Kidney glomerular epithelial cell (primary cell): ENCODE results near the gene CAMKMT.

ENCODE experiments used
- DNase-seq: peaks from one replicate; lab custom pipeline; 2025; lab: John Stamatoyannopoulos, UW

Gene CAMKMT

DNA sequence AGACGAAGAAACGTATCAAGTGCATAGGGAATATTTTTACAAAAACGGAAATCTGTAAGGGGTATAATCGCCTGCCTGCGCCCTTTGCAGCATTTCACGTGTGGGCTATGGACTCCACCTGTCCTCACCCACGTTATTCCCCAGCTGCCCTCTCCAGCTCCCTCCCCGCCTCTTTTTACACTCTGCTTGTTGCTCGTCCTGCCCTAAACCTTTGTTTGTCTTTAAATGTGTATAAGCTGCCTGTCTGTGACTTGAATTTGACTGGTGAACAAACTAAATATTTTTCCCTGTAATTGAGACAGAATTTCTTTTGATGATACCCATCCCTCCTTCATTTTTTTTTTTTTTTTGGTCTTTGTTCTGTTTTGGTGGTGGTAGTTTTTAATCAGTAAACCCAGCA, 410.4 kb downstream of the CAMKMT start:
- no peak for DNase-seq

GRCh38 chr2:44772669-44773378, 411.1 kb downstream of the CAMKMT start:
- no peak for DNase-seq

DNA sequence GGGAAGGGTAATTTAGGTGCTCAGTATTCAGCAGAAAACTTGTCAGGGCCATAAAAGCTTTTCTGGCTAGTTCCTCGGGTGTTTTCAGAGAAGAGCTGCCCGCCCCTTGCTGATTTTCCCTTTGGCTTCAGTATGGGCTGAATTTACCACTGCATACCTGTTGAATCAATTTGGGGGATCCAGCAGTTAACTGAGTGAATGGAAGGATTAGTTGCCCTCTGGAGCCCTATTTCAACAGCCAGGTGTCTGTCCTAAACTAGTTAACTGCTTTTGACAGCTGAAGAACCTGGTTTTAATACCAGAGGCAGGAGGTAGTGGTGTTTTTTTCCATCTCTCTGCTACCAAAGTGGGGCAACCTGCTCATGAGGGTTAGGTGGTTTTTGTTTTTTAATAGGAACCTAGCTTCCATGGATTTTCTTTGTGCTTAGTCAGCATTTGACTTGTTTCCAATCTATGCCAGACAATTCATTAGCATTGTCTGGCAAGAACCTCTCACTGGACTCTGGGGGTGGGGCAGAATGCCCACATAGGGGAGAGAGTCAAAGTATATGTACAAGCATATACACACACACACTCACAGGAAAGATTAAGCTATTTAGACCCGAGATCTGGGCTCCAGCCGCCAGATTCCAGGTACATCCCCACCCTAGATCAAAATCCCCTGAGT, 413.2 kb downstream of the CAMKMT start:
- DNase-seq, result no peak

DNA sequence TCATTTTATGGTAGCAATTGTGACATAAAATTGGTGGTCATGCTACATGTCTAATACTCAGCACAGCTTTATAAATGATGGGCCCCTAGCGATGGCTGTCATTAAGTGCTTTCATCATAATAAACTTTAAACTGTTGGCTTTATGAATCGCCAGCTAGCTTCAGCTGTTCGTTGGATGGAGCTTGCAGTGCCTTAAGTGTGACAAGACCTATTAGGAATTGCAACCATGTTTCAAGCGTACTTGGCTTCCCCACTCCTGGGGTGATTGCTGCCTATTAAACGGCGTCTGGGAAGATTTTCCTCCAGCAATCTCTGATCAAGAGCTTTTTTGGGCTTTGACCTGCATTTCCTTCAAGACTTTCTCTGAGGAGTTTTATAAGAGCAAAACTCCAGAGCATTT, 415.3 kb downstream of the CAMKMT start:
- DNase-seq, result no peak

DNA sequence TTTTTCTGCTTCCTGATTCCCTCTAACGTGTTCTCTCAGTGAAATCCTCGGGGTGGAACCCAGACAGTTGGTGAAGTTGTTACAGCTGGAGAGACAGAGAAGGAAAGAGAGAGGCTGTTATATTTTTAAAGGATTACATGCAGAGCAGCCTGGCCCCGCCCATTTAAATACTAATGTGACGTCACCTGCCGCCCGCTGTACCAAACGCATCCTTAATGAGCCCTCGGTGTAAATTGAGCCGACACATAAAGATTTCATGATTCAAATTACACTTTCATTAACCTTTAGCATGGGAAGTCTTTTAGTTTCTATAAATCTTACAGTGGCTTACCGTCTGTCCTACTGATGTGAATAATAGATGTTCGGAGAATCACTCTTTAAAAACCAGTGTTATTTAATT, 415.8 kb downstream of the CAMKMT start:
- DNase-seq, result no peak

DNA sequence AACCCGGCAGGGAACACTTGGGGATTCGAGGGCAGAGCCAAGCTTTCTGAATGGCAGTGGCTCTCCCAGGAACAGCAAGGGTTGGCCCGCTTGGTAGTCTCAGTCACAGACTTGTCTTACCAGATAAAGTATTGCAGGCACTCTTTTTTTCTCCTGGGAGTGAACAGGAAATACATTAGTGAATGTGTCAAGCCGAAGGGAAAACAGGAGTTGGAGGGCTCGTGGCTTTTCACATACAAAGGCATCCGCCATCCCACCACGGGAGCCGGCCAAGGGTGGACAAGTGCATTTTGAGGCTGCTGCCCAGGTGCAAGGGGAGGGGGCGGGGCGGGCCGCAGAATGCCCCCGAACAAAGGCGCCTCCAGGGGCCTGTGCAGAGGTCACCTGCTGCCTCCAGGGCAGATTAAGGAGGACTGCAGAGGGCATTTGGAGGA, 416.5 kb downstream of the CAMKMT start:
- no peak for DNase-seq

GRCh38 chr2:44778671-44779476, 417.1 kb downstream of the CAMKMT start:
- no peak for DNase-seq

GRCh38 chr2:44779793-44780192, 418.0 kb downstream of the CAMKMT start:
- no peak for DNase-seq

GRCh38 chr2:44780406-44780805, 418.7 kb downstream of the CAMKMT start:
- DNase-seq, result no peak

DNA sequence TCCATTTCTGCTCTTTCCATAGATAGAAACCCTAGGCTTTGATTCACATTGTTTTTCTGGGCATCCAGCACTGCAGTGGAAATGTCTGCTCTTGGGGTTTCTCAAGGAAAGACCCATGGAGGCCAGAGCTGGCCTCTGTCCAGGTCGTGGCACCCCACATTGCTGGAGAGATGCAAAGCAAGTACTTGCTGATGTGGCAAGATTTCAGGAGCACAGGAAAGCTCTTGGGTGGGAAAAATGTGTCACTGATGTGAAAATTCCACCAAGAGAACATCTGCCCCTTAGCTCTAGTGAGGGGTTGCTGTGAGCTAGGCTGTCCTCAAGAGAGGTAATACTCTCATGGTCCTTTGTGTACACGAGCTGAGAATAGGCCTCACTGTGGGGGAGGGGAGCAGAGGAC, 423.7 kb downstream of the CAMKMT start:
- no peak for DNase-seq

- DNase-seq, result peak; percentile 35
Measured at GRCh38 chr2:44786045-44786816, 424.5 kb downstream of the CAMKMT start.

DNA sequence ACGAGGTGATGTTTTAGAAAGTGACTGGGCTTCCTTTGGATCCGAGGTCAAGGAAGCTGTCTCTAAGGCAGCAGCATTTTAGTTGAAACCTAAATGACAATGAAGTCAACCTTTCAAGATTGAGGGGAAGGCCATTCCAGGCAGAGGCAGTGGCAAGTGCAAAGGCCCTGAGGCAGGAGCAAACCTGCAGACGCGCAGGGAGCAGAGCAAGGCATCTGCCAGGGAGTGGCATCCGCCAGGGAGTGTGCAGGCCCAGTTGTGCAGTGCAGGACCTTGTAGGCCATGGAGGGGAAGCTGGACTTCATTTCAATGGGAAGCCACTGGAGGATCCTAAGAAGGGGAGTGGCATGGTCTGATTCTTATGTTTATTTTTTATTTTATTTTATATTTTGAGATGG, 425.1 kb downstream of the CAMKMT start:
- DNase-seq, result no peak

DNA sequence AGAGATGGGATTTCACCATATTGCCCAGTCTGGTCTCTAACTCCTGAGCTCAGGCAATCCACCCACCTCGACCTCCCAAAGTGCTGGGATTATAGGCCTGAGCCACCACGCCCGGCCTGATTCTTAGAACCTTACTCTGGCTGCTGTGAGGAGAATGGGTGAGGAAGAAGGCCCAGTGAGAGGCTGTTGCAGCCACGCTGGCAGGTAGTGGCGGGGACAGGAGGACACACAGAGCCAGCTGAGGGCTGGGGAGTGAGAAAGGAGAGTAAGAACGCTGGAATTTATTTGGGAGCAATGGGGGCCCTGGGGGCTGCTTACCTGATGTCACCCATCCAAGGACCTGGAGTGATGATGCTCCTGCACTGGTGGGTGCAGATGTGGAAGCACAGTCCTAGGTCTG, 425.9 kb downstream of the CAMKMT start:
- DNase-seq, result no peak

DNA sequence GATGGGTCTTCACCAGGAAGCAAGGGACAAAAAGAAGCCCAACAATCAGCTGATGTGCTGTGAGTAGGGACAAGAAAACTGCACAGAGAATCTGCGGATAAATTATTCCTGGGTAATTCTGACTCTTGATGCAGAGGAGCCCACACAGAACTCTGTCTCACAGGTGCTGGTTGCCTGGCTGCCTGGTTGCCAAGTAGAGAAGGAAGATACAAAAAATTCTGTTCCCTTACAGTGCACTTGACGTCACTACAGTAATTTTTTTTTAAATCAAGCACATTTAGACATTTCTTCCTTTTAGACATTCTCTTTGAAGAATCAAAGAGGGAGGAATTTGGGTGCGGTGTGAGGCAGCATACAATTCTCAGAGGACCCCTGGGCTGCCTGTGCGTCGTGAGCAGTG, 427.7 kb downstream of the CAMKMT start:
- DNase-seq, result no peak

GRCh38 chr2:44789971-44790721, 428.4 kb downstream of the CAMKMT start:
- no peak for DNase-seq

- DNase-seq, result no peak
Measured at GRCh38 chr2:44793322-44793870, 431.6 kb downstream of the CAMKMT start.

DNA sequence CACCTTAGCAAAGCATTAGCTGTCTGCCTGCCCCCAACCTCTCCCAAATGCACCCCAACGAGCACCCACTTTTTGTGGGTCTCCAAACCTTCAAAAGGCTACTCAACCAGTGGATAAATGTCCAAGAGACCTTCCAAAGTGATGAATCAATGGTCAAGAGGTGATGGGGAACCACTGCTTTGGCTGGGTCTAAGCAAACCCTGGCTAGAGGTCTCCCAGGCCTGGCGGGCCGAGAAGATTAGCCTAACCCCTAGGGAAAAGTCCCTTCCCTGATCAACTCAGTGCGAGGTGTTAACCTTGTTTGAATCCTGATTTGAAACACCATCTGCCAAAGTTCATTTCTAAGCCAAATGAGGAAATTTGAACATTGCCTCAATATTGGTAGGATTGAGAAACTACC, 435.0 kb downstream of the CAMKMT start:
- DNase-seq, result no peak

GRCh38 chr2:44798139-44798659, 436.5 kb downstream of the CAMKMT start:
- no peak for DNase-seq

- DNase-seq, result no peak
Measured at GRCh38 chr2:44799105-44799504, 437.4 kb downstream of the CAMKMT start.

DNA sequence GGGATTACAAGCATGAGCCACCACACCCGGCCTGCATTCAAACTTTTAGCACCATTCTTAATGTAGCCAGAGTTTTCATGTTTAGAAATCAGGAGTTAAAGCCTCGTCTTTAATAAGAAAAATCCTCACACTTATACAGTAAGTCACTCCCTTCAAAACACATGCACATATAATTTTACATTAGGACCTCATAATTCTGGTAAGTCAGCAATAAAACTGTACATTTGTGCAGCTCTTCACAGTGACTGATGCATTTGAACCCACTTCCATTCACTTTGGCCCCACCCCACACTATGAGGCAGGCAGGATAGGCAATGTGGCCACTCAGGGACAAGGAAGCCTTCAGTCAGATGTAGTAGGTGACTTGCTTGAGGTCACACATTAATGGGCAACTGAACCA, 438.0 kb downstream of the CAMKMT start:
- DNase-seq, result no peak

DNA sequence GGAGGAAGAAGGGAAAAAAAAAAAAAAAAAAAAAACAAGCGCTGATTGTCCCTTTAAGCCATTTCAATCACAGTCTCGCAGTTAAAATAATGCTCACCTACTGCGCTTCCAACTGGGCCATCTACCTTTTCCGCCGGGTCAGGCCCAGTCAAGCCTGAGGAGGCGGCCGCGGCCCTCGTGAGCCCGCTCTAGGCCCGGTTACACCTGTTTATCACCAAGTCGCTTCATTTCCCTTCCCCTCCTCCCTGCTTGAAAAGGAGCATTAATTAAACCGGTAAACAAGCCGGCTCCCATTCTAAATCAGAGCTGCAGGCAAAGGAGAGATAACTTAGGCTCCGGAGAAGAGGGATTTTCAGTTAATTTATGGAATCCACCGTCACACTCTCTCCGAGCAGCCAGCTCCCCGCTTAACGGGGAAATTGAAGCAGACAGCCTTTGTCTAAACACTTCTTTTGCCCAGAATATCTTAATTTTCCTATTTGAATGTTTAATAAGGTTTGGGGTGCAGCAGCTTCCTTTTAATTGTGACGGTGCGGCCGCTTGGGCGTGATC, 439.6 kb downstream of the CAMKMT start:
- DNase-seq, result no peak
